ENCODE data around the gene PGA4. TPM values are rescaled to one million over a fixed set of nuclear protein-coding genes. Genes with fewer than 3 reads are reported as not detected.

The PGA4 gene
- total and polyA plus RNA-seq, 2 of the 8 experiments (the other 6 are each of a cell fraction or from before 2014, with no cell fraction given) = 1.3 TPM; not detected in 1

GRCh38 chr11:61194981-61195695 lies 27.0 kb upstream of the PGA4 start:
- no peak overlapping the region for H2AK5ac ChIP-seq (ENCODE audit: low read depth, low read length)
- ChIA-PET POLR2A (ENCODE audit: partially characterized antibody) (no interaction called here), CTCF (ENCODE audit: partially characterized antibody) (interaction anchor here (1.1 to 2.8 kb wide), 3 partner anchors 8 to 307 kb away, joined by 3 to 13 read pairs (median 4); no protein-coding TSS in a partner anchor)
- H3K23me2 ChIP-seq (ENCODE audit: low read depth, low read length) = no peaks in the 10 kb centered on the region
- no peak overlapping the region for H3K4me2 ChIP-seq (ENCODE audit: insufficient read depth in 1 of 2, low read depth in 2 of 2, low read length in 2 of 2)
- H3K56ac ChIP-seq (replicated peaks; ENCODE audit: insufficient read length, low read depth, low read length) = no peak overlapping the region
- H3K4me3 ChIP-seq (ENCODE audit: extremely low read depth in 1 of 4, insufficient read depth in 2 of 4, low read depth in 3 of 4, low read length in 4 of 4) = no peak overlapping the region
- H3K27me3 ChIP-seq (replicated peaks in 1 of 4; ENCODE audit: control insufficient read depth in 3 of 4, extremely low read depth in 1 of 4, insufficient read depth in 3 of 4, low read length in 3 of 4) = no peaks in the 10 kb centered on the region
- no peak overlapping the region for H2BK5ac ChIP-seq (ENCODE audit: low read depth, low read length)
- no peak overlapping the region for H3K23ac ChIP-seq (ENCODE audit: insufficient read length)
- H2BK15ac ChIP-seq (ENCODE audit: low read length) = no peak overlapping the region
- 0 out of 4 replicates have a peak, but pooled peaks cover 0 to 3% of the 10 kb centered on the region in 2 experiments for H3K9me3 ChIP-seq (ENCODE audit: insufficient read depth in 2 of 2, low read depth in 1 of 2, low read length in 1 of 2)
- no peak overlapping the region for H2AFZ ChIP-seq (ENCODE audit: low read length)
- H2BK12ac ChIP-seq (ENCODE audit: low read depth, low read length) = no peak overlapping the region
- H4K8ac ChIP-seq (ENCODE audit: extremely low read depth, insufficient read depth, low read length) = peak overlapping the region; percentile 11; the same call in 1 of the 2 replicates
- no peak overlapping the region for H2BK20ac ChIP-seq (ENCODE audit: low read length)
- FAIRE-seq (no peak), DNase-seq (ENCODE audit: low read depth in 1 of 2, low spot score in 2 of 2) (no peak)
- H4K91ac ChIP-seq (replicated peaks; ENCODE audit: insufficient read length, low read length) = no peak overlapping the region
- H3K79me1 ChIP-seq (ENCODE audit: low read depth, low read length) = no peaks in the 10 kb centered on the region
- no peak overlapping the region for H3K14ac ChIP-seq (ENCODE audit: insufficient read length)
- no peak overlapping the region for H2BK120ac ChIP-seq (replicated peaks; ENCODE audit: low read depth, low read length)
- whole genome bisulfite sequencing, 2 experiments (ENCODE audit: extremely low coverage in 1 of 2, insufficient coverage in 1 of 2, insufficient read length in 1 of 2, insufficient replicate concordance in 2 of 2, low coverage in 1 of 2, low lambda C conversion rate in 2 of 2, missing lambda C conversion rate in 1 of 2) = 88% methylated on average over 7 of the region's 7 CpGs; no CpG with 5 or more reads in 1 of the 2 experiments
- no peaks in the 10 kb centered on the region for H3K36me3 ChIP-seq (ENCODE audit: control insufficient read depth in 2 of 4, insufficient read depth in 4 of 4, low read length in 3 of 4)
- H3K4ac ChIP-seq (replicated peaks; ENCODE audit: insufficient read length, low read depth, low read length) = no peak overlapping the region
- no peak overlapping the region for H3K18ac ChIP-seq (ENCODE audit: extremely low read depth, low read length)
- peaks cover 0 to 8% (median 0%) of the 10 kb centered on the region in 4 experiments; a peak in 2 of 7 replicates for H3K4me1 ChIP-seq (replicated peaks in 1 of 4; ENCODE audit: control insufficient read depth in 3 of 4, insufficient read depth in 4 of 4, low read length in 3 of 4)
- H3K27ac ChIP-seq (ENCODE audit: low read depth, low read length) = no peak overlapping the region
- H4K5ac ChIP-seq (ENCODE audit: insufficient read length, low read depth, low read length) = no peak overlapping the region
- no peak overlapping the region for H3K9ac ChIP-seq (replicated peaks in 1 of 4; ENCODE audit: extremely low read depth in 1 of 4, low read depth in 3 of 4, low read length in 3 of 4)
- H3K79me2 ChIP-seq (ENCODE audit: control insufficient read depth in 1 of 2, insufficient read depth in 2 of 2, low read length in 2 of 2) = no peaks in the 10 kb centered on the region
- no peaks in the 10 kb centered on the region for H4K20me1 ChIP-seq (replicated peaks in 1 of 2; ENCODE audit: control insufficient read depth in 1 of 2, insufficient read depth in 2 of 2, low read length in 2 of 2)
- no peak for TF ChIP-seq RNF2 (IDR thresholded peaks at IDR 0.05; ENCODE audit: borderline replicate concordance, low read depth, low read length, missing control alignments, poor library complexity, severe bottlenecking)
- no peak for TF ChIP-seq CEBPB (IDR thresholded peaks at IDR 0.05; ENCODE audit: low read depth, low read length)
- no peak for TF ChIP-seq SIRT6 (IDR thresholded peaks at IDR 0.05; ENCODE audit: low read length)
- no peak for TF ChIP-seq FOSL1 (IDR thresholded peaks at IDR 0.05; ENCODE audit: insufficient read depth, low read depth, low read length)
- TF ChIP-seq CTBP2 (IDR thresholded peaks at IDR 0.05; ENCODE audit: borderline replicate concordance, insufficient read depth, insufficient read length, low read length) = no peak
- no peak for TF ChIP-seq CTCF (IDR thresholded peaks at IDR 0.05; ENCODE audit: control extremely low read depth in 1 of 3, insufficient read depth in 1 of 3, low read depth in 1 of 3, low read length in 3 of 3)
- no peak for TF ChIP-seq KDM5A (IDR thresholded peaks at IDR 0.05; ENCODE audit: low read length)
- no peak for TF ChIP-seq BACH1 (IDR thresholded peaks at IDR 0.05; ENCODE audit: low read length)
- no peak for TF ChIP-seq PHF8 (conservative IDR thresholded peaks at IDR 0.05; ENCODE audit: low read depth, low read length)
- no peak for TF ChIP-seq NRF1 (IDR thresholded peaks at IDR 0.05; ENCODE audit: low read depth, low read length)
